Measurements from ENCODE around the gene RIN3.

RIN3 gene

DNA sequence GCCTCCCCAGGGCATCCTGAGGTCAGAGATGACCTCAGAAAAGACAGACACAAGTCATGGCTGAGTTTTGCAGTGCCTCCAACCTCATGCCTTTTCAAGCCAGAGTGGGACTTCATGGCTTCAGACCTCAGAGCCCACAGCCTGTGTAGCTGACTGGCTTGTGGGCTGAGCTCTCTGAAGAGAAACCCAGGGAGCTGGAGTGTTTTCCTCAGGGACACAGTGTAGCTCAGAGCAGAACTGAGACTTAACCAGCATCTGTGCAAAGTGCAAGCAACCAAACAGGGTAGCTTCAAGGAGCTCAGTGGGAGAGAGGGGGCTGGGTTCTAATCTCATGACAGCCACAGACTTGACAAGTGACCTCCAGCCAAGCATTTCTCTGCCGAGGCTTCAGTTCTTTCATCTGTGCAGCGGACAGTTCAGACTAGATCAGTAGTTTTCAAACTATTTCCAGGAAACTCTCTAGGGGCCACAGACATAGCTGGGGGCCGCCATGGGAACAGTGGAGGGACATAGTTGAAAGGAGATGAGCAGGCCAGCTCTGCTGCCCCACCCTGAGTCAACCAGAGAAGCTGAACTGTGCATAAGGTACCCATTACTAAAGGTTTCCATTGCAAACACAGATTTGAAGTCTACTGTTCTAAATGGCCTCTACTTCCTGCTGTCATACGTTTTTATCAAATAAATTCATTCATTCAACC is 154.8 kb downstream of the RIN3 start:
- no peak for DNase-seq (ENCODE audit: low read depth)
- TF ChIP-seq, protein P1, sequence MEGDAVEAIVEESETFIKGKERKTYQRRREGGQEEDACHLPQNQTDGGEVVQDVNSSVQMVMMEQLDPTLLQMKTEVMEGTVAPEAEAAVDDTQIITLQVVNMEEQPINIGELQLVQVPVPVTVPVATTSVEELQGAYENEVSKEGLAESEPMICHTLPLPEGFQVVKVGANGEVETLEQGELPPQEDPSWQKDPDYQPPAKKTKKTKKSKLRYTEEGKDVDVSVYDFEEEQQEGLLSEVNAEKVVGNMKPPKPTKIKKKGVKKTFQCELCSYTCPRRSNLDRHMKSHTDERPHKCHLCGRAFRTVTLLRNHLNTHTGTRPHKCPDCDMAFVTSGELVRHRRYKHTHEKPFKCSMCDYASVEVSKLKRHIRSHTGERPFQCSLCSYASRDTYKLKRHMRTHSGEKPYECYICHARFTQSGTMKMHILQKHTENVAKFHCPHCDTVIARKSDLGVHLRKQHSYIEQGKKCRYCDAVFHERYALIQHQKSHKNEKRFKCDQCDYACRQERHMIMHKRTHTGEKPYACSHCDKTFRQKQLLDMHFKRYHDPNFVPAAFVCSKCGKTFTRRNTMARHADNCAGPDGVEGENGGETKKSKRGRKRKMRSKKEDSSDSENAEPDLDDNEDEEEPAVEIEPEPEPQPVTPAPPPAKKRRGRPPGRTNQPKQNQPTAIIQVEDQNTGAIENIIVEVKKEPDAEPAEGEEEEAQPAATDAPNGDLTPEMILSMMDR (IDR thresholded peaks at IDR 0.05; ENCODE audit: low read depth, low read length, missing control alignments) = no peak

DNA sequence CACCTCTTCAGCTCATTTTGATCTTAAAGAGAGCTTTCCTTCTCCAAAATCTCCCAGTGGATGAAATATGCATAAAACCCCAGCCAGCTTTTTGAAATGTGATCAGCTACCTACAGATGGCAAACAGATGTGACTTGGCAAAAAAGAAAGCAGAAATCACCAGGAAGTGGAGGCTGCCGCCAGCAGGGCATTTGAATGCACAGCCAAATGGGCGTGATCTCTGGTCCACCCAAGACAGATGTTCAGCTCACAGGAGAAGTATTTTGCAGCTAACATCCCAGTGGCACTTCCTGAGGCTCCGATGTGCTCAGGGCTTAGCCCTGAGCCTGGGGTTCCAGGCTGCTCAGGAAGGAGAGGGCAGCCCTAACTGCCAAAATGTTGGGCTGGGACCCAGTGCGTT is 156.6 kb downstream of the RIN3 start:
- TF ChIP-seq, protein P1 (IDR thresholded peaks at IDR 0.05; ENCODE audit: low read depth, low read length, missing control alignments) = peak; percentile 29
- DNase-seq (ENCODE audit: low read depth) = no peak
- no peak overlapping the region for H3K4me3 ChIP-seq (ENCODE audit: low read depth, low read length)

More for the DNA sequence above, 154.8 kb downstream of the RIN3 start:
- H3K4me3 ChIP-seq (ENCODE audit: low read depth, low read length) = no peak overlapping the region

DNA sequence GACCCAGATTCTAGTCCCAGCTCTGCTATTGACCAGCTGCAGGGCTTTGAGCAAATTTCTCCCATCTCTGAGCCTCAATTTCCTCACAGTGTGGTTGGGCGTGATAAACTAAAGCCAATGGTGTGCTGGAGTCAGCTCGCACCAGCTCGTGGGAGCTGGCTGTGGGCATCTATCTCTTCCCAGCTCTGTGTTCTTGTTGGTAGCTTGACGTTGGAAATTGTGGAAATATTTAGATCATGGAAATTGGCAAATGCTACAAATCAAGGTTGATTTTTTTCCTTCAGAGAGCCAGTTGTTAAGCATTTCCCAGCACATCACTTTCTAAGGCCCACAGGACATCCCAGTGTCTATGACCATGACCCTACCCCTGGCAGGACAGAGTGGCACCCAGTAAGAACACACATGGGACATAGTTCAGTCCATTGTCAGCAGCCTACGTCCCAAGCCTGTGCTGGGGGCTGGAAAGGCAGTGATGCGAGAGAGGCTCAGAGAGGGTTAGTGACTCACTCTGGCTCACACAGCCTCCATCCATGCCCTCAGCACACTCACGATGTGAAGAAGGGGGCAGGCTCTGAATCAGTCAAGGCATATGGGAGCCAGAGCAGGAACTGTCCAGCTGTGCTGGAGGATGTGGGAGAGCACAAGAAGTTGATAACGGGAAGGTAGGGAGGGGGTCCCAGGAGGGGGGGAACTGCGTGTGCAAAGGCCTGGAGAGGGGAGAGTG is 157.2 kb downstream of the RIN3 start:
- TF ChIP-seq, protein P1 (IDR thresholded peaks at IDR 0.05; ENCODE audit: low read depth, low read length, missing control alignments) = no peak
- H3K4me3 ChIP-seq (ENCODE audit: low read depth, low read length) = no peak overlapping the region
- DNase-seq (ENCODE audit: low read depth) = no peak

DNA sequence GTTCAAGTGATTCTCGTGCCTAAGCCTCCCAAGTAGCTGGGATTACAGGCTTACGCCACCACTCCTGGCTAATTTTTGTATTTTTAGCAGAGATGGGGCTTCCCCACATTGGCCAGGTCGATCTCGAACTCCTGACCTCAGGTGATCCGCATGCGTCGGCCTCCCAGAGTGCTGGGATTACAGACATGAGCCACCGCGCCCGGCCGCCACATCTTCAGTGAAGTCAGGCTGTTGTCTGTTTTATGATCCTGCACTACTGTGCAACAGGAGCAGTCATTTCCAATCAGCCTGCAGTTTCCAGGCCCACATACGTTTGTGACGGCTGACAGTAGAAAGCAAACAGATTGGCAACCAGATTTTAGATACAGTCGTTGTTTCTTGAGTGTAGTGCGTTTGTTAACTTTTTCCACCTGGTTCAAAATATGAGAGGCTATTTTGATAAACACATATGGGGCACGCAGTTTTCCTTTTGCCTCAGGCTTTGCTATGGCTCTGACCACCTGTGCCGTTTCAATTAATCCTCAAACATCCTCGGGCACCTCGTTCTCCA is 160.1 kb downstream of the RIN3 start:
- TF ChIP-seq, protein P1 (IDR thresholded peaks at IDR 0.05; ENCODE audit: low read depth, low read length, missing control alignments) = no peak
- no peak for DNase-seq (ENCODE audit: low read depth)
- H3K4me3 ChIP-seq (ENCODE audit: low read depth, low read length) = no peak overlapping the region

DNA sequence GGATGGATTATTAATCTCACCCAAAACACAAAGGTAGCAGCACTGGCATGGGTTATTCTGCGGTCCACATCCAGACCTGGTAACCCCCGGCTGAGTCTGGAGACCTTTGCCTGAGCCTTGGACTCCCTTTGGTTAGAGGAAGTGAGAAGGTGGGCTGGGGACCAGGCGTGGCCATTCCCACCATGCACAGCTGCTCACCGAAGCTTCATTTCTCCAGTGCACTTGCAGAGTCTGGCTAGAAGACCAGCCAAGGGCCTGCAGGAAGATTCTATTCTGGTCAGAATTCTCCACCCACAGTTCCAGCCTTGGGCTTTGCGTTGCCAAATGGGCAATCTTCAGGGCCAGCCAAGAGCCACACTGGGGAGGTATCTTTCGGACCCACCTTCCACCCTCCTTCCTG is 161.8 kb downstream of the RIN3 start:
- no peak for DNase-seq (ENCODE audit: low read depth)
- H3K4me3 ChIP-seq (ENCODE audit: low read depth, low read length) = no peak overlapping the region
- TF ChIP-seq, protein P1 (IDR thresholded peaks at IDR 0.05; ENCODE audit: low read depth, low read length, missing control alignments) = no peak

DNA sequence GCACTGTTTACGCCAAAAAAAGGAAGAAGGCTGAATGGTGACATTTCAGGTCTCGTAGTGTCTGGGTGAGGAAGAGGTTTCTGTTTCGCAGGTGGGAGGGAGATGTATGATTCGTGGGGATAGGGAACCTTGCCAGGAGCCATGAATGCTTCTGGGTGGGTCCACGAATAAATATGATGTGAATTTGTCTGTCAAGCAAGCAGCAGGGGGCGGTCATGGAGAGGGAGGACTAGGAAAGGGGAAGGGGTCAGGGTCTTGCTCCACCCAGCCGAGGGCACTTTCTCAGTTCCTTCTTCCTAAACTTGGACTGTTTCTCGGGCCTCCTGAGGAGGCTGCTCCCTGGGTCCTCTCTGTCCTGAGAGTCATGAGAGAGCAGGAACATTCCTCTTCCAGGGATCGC is 162.4 kb downstream of the RIN3 start:
- H3K4me3 ChIP-seq (ENCODE audit: low read depth, low read length) = peak overlapping the region; percentile 8; the same call in 1 of the 2 replicates
- no peak for DNase-seq (ENCODE audit: low read depth)
- TF ChIP-seq, protein P1 (IDR thresholded peaks at IDR 0.05; ENCODE audit: low read depth, low read length, missing control alignments) = no peak
